ENCODE data around the gene AUTS2.

- TF ChIP-seq CTCF (IDR thresholded peaks at IDR 0.05) (no peak), POLR2A (IDR thresholded peaks at IDR 0.05) (no peak)
Measured at GRCh38 chr7:70580161-70580560, 981.9 kb downstream of the AUTS2 start.
